ENCODE measurements around the gene FCMR.

GRCh38 chr1:206940588-206940936 is 18.8 kb upstream of the FCMR start:
- TF ChIP-seq POLR2A (IDR thresholded peaks at IDR 0.05; ENCODE audit: low read depth, low read length): no peak
- no peak for TF ChIP-seq POLR2AphosphoS5 (IDR thresholded peaks at IDR 0.05; ENCODE audit: low read depth, low read length)

Measured in GM12891 (cell line).